Measurements from ENCODE around the gene TGM2.

DNA sequence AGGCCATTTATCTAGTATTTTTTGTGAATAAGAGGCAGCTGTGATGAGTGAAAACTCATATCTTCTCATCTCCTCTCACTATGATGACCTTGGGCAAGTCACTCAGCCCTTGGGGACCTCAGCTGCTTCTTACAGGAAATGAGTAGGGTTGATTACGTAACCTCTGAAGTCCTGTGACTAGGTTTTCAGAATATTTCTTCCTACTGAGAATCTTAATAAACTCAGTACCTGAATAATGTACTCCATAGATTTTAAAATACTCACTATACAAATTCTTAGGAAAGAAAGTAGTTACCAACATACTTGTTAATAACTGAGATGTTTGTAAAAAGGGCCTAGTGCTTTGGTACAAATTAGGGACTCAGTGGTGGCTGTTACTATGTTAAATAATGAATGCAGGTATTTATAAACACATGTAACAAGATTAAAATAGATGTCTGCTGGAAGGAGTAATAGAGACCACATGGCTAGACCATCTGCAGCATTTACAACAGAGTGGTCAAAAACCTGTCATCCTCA is 70.6 kb downstream of the TGM2 start:
- TF ChIP-seq, protein P1, sequence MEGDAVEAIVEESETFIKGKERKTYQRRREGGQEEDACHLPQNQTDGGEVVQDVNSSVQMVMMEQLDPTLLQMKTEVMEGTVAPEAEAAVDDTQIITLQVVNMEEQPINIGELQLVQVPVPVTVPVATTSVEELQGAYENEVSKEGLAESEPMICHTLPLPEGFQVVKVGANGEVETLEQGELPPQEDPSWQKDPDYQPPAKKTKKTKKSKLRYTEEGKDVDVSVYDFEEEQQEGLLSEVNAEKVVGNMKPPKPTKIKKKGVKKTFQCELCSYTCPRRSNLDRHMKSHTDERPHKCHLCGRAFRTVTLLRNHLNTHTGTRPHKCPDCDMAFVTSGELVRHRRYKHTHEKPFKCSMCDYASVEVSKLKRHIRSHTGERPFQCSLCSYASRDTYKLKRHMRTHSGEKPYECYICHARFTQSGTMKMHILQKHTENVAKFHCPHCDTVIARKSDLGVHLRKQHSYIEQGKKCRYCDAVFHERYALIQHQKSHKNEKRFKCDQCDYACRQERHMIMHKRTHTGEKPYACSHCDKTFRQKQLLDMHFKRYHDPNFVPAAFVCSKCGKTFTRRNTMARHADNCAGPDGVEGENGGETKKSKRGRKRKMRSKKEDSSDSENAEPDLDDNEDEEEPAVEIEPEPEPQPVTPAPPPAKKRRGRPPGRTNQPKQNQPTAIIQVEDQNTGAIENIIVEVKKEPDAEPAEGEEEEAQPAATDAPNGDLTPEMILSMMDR (IDR thresholded peaks at IDR 0.05; ENCODE audit: low read depth, low read length): no peak
- TF ChIP-seq EZH2phosphoT487 (IDR thresholded peaks at IDR 0.05; ENCODE audit: low read depth): no peak
